ENCODE measurements around the gene PDGFD.

DNA sequence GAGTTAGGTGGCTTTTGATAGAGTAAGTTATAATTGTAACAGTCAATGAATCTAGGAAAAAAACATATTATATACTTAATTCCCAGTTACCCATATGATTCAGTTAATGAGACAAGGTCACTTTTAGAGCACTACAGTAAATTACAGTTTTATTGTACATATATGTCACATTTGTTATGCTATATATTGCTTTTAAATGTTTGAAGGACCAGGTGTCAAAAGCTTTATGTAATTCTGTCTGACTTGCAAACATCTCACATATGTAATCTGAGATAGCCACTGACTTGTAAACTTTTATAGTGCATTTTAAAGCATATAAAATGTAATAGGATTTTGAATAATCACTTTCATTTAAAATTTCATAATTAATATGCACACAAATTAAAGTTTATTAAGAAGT, 36.7 kb upstream of the PDGFD start:
- TF ChIP-seq, protein P1, sequence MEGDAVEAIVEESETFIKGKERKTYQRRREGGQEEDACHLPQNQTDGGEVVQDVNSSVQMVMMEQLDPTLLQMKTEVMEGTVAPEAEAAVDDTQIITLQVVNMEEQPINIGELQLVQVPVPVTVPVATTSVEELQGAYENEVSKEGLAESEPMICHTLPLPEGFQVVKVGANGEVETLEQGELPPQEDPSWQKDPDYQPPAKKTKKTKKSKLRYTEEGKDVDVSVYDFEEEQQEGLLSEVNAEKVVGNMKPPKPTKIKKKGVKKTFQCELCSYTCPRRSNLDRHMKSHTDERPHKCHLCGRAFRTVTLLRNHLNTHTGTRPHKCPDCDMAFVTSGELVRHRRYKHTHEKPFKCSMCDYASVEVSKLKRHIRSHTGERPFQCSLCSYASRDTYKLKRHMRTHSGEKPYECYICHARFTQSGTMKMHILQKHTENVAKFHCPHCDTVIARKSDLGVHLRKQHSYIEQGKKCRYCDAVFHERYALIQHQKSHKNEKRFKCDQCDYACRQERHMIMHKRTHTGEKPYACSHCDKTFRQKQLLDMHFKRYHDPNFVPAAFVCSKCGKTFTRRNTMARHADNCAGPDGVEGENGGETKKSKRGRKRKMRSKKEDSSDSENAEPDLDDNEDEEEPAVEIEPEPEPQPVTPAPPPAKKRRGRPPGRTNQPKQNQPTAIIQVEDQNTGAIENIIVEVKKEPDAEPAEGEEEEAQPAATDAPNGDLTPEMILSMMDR (IDR thresholded peaks at IDR 0.05; ENCODE audit: borderline replicate concordance, extremely low read depth, low read length, poor library complexity, severe bottlenecking): no peak
- no peak for TF ChIP-seq EZH2 (IDR thresholded peaks at IDR 0.05; ENCODE audit: borderline replicate concordance, low read depth, low read length, severe bottlenecking)
